OCI-LY7 (cell line): ENCODE measurements around the gene RPS8.

Experiments
- CTCF ChIP-seq: fragments of 200-600 bp; sonication (generic); conservative IDR thresholded peaks from 2 replicates; pipeline ENCODE4 v1.5.1; 2014; ENCODE audit warnings: mild to moderate bottlenecking, antibody characterized with exemption, low read length, moderate library complexity, mixed read lengths
- EZH2phosphoT487 ChIP-seq: fragments of 200-600 bp; sonication (generic); IDR thresholded peaks from 2 replicates; pipeline ENCODE4 v1.6.1; 2018; ENCODE audit warnings: low read depth, borderline replicate concordance, mild to moderate bottlenecking, mixed run types, antibody characterized with exemption, low read length, moderate library complexity, mixed read lengths

GRCh38 chr1:44798481-44799365 is 23.4 kb downstream of the RPS8 start:
- TF ChIP-seq CTCF (no peak), EZH2phosphoT487 (no peak)
